ENCODE measurements around the gene APOBEC4.

DNA sequence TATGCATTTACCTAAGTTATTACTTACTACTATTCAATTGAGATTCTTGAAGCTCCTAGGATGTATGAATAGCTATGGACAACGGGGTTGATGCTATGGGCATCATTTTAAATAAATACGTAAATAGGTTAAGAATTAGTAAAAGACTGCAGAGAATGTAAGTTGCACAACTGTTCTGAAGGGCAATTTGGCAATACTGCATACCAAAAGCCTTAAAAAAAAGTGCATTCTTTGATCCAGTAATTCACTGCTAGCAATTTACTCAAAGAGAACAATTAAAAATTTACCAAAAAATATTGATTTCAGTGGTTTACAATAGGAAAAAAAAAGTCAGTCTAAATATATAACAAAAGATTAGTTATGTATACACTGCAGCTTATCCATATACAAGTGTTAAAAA, 21.0 kb downstream of the APOBEC4 start:
- TF ChIP-seq, protein P1, sequence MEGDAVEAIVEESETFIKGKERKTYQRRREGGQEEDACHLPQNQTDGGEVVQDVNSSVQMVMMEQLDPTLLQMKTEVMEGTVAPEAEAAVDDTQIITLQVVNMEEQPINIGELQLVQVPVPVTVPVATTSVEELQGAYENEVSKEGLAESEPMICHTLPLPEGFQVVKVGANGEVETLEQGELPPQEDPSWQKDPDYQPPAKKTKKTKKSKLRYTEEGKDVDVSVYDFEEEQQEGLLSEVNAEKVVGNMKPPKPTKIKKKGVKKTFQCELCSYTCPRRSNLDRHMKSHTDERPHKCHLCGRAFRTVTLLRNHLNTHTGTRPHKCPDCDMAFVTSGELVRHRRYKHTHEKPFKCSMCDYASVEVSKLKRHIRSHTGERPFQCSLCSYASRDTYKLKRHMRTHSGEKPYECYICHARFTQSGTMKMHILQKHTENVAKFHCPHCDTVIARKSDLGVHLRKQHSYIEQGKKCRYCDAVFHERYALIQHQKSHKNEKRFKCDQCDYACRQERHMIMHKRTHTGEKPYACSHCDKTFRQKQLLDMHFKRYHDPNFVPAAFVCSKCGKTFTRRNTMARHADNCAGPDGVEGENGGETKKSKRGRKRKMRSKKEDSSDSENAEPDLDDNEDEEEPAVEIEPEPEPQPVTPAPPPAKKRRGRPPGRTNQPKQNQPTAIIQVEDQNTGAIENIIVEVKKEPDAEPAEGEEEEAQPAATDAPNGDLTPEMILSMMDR (IDR thresholded peaks at IDR 0.05), result no peak
- TF ChIP-seq POLR2A (IDR thresholded peaks at IDR 0.05) (no peak), EP300 (IDR thresholded peaks at IDR 0.05) (no peak)

All from suprapubic skin (tissue), 3 donors.